ENCODE measurements around the gene RTRAF. TPM values are rescaled to one million over a fixed set of nuclear protein-coding genes. Genes with fewer than 3 reads are reported as not detected.

The RTRAF gene
- total RNA-seq, 1 donor from 2014 or later, result 309 TPM

DNA sequence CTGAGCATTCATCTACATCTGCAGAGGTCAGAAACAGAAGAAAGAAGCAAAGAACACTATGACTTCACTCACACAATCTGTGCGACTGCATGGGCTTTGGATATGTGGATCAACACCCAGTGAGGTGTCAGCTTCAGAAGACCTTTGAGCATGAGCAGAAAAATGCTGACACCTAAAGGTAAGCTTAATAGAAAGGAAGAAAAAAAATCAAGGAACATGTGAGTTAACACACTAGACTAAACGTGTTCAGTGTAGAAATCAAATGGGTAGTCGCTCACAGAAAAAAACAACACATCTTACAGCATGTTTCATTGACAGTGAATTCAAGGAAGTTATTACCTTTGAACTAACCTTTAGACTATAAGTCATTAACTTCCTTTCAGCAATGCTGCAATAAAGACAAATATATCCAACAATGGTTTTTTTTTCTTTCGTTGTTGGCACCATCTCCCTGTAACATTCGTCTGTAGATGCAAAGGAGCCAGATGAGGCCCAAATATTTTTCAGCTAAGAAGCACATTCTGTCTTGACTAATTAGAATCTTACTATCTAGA lies 30.9 kb downstream of the RTRAF start:
- H3K4me3 Mint-ChIP-seq, result no peak overlapping the region
- H3K4me1 Mint-ChIP-seq, result peaks cover 27% of the 10 kb centered on the region

GRCh38 chr14:52020866-52021717 lies 31.7 kb downstream of the RTRAF start:
- no peak for DNase-seq (ENCODE audit: low read depth, low spot score)
- no peak overlapping the region for H3K4me3 Mint-ChIP-seq
- H3K27ac Mint-ChIP-seq (ENCODE audit: unreplicated experiment), result peak overlapping the region; percentile 69
- H3K4me1 Mint-ChIP-seq, result peaks cover 25% of the 10 kb centered on the region
- TF ChIP-seq CTCF (conservative IDR thresholded peaks at IDR 0.05), result no peak
- H3K9me3 Mint-ChIP-seq, result no peaks in the 10 kb centered on the region
- peaks cover 16% of the 10 kb centered on the region for H3K36me3 Mint-ChIP-seq (ENCODE audit: low read depth)
- no peaks in the 10 kb centered on the region for H3K27me3 Mint-ChIP-seq (ENCODE audit: low read depth)

More for the DNA sequence above, 30.9 kb downstream of the RTRAF start:
- Mint-ChIP-seq H3K36me3 (ENCODE audit: low read depth) (peaks cover 16% of the 10 kb centered on the region), H3K9me3 (no peaks in the 10 kb centered on the region), H3K27me3 (ENCODE audit: low read depth) (peaks cover 5% of the 10 kb centered on the region), H3K27ac (ENCODE audit: unreplicated experiment) (no peak overlapping the region)
- no peak for TF ChIP-seq CTCF (conservative IDR thresholded peaks at IDR 0.05)
- DNase-seq (ENCODE audit: low read depth, low spot score), result no peak

GRCh38 chr14:52021957-52022600 lies 32.7 kb downstream of the RTRAF start:
- Mint-ChIP-seq H3K27me3 (ENCODE audit: low read depth) (no peaks in the 10 kb centered on the region), H3K36me3 (ENCODE audit: low read depth) (peaks cover 15% of the 10 kb centered on the region), H3K4me1 (peaks cover 27% of the 10 kb centered on the region), H3K27ac (ENCODE audit: unreplicated experiment) (no peak overlapping the region), H3K4me3 (no peak overlapping the region), H3K9me3 (no peaks in the 10 kb centered on the region)
- TF ChIP-seq CTCF (conservative IDR thresholded peaks at IDR 0.05), result no peak
- DNase-seq (ENCODE audit: low read depth, low spot score), result no peak

DNA sequence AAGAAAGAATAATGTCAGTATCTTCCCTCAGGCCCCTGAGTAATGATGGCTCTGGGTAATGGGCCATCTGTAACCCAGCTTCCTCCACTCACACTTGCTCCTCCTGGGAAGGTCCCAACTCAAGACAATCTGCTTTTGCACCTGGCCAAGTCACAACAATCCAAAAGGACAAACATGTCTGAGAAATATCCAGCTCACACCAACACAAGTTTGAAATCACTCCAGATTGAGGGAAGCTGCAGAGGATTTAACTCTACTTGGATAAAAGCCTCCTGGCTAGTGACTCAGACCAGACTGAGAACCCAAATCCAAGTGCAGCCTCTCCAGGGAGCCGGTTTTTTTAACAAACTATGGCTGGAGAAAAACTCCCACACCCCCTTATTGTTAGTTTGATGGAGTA lies 34.2 kb downstream of the RTRAF start:
- H3K9me3 Mint-ChIP-seq, result no peaks in the 10 kb centered on the region
- H3K4me3 Mint-ChIP-seq, result no peak overlapping the region
- no peak for TF ChIP-seq CTCF (conservative IDR thresholded peaks at IDR 0.05)
- no peak for DNase-seq (ENCODE audit: low read depth, low spot score)
- H3K4me1 Mint-ChIP-seq, result peaks cover 28% of the 10 kb centered on the region
- H3K27me3 Mint-ChIP-seq (ENCODE audit: low read depth), result no peaks in the 10 kb centered on the region
- peaks cover 10% of the 10 kb centered on the region for H3K36me3 Mint-ChIP-seq (ENCODE audit: low read depth)
- no peak overlapping the region for H3K27ac Mint-ChIP-seq (ENCODE audit: unreplicated experiment)

- no peak for TF ChIP-seq CTCF (conservative IDR thresholded peaks at IDR 0.05)
- H3K9me3 Mint-ChIP-seq, result no peaks in the 10 kb centered on the region
- H3K4me3 Mint-ChIP-seq, result no peak overlapping the region
- H3K36me3 Mint-ChIP-seq (ENCODE audit: low read depth), result peaks cover 10% of the 10 kb centered on the region
- H3K27me3 Mint-ChIP-seq (ENCODE audit: low read depth), result no peaks in the 10 kb centered on the region
- peaks cover 28% of the 10 kb centered on the region for H3K4me1 Mint-ChIP-seq
- DNase-seq (ENCODE audit: low read depth, low spot score), result no peak
- no peak overlapping the region for H3K27ac Mint-ChIP-seq (ENCODE audit: unreplicated experiment)
Measured at GRCh38 chr14:52025310-52025709, 36.0 kb downstream of the RTRAF start.

All from neural crest cell (in vitro differentiated cells).